A549 (cell line): ENCODE data around the gene RGS16.

Experiments
- BHLHE40 ChIP-seq: IDR thresholded peaks from 2 replicates; pipeline ENCODE4 v1.6.1; 2012; ENCODE audit warnings: low read depth, low read length, inconsistent platforms
- CBX8 ChIP-seq: fragments of 200-600 bp; sonication (generic); IDR thresholded peaks from 2 replicates; pipeline ENCODE4 v1.6.1; 2016
- EP300 ChIP-seq, 2 experiments: fragments of >200 bp; sonication (Bioruptor Twin); formaldehyde crosslinking; IDR thresholded peaks; 2 replicates in 1 of 2; 3 replicates in 1 of 2; pipeline ENCODE4 v1.6.1; 2016 to 2017
- ESRRA ChIP-seq: fragments of 150-350 bp; IDR thresholded peaks from 2 replicates; pipeline ENCODE4 v1.6.1; 2014; ENCODE audit warnings: mild to moderate bottlenecking, low read length, borderline replicate concordance
- HOXA7 ChIP-seq: fragments of 250-450 bp; sonication (Bioruptor Pico); IDR thresholded peaks from 2 replicates; pipeline ENCODE4 v1.5.0; 2020; ENCODE audit warnings: mild to moderate bottlenecking, moderate library complexity
- MAFK ChIP-seq: fragments of 450-650 bp; IDR thresholded peaks from 2 replicates; pipeline ENCODE4 v1.6.1; 2014; ENCODE audit not compliant: partially characterized antibody
- NPAS2 ChIP-seq: fragments of 250-450 bp; sonication (Bioruptor Pico); IDR thresholded peaks from 2 replicates; pipeline ENCODE4 v1.8.0; 2022; ENCODE audit warnings: mild to moderate bottlenecking, moderate library complexity, borderline replicate concordance
- POLR2A ChIP-seq: IDR thresholded peaks from 2 replicates; pipeline ENCODE4 v1.6.1; 2012; ENCODE audit warnings: mild to moderate bottlenecking, low read length
- RAD21 ChIP-seq, 2 experiments: fragments of >200 bp in 1 of 2; sonication (Bioruptor Twin) in 1 of 2; formaldehyde crosslinking in 1 of 2; IDR thresholded peaks in 1 of 2; conservative IDR thresholded peaks in 1 of 2; 2 replicates in 1 of 2; 3 replicates in 1 of 2; pipeline ENCODE4 v1.6.1; 2012 to 2018; ENCODE audit warnings: inconsistent platforms in 1 of 2
- TF ChIP-seq, protein P1 (sequence below): fragments of >200 bp; sonication (Bioruptor Twin); formaldehyde crosslinking; IDR thresholded peaks from 3 replicates; pipeline ENCODE4 v1.5.1; 2016
- TF ChIP-seq, protein P2 (sequence below): IDR thresholded peaks from 2 replicates; pipeline ENCODE4 v1.6.1; 2012
- TF ChIP-seq, protein P3 (sequence below): fragments of 450-650 bp; IDR thresholded peaks from 2 replicates; pipeline ENCODE4 v1.6.1; 2014; ENCODE audit warnings: antibody characterized with exemption
- TF ChIP-seq, protein P4 (sequence below): fragments of 200-600 bp; sonication (generic); IDR thresholded peaks from 2 replicates; pipeline ENCODE4 v1.6.1; 2016; ENCODE audit warnings: antibody characterized with exemption, mild to moderate bottlenecking, moderate library complexity

DNA sequence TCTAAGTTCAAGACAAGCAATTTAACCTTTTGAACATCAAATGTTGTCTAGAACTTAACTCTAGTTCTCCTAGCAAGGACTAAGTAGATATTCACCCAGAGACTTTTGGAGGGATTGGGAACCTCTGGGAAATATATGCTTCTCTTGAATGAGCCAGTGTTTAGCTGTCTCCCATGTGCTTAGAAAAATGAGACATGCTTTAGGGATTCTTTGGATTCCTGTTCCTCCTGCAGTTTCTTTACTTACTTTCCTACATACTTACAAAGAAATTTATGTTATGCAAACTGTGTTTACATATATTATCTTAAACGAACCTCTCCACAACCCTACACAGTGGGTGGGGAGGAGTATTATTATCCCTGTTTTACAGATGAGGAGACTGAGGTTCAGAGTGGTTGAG, 54.4 kb downstream of the RGS16 start:
- no peak for TF ChIP-seq MAFK
- TF ChIP-seq, protein P1, sequence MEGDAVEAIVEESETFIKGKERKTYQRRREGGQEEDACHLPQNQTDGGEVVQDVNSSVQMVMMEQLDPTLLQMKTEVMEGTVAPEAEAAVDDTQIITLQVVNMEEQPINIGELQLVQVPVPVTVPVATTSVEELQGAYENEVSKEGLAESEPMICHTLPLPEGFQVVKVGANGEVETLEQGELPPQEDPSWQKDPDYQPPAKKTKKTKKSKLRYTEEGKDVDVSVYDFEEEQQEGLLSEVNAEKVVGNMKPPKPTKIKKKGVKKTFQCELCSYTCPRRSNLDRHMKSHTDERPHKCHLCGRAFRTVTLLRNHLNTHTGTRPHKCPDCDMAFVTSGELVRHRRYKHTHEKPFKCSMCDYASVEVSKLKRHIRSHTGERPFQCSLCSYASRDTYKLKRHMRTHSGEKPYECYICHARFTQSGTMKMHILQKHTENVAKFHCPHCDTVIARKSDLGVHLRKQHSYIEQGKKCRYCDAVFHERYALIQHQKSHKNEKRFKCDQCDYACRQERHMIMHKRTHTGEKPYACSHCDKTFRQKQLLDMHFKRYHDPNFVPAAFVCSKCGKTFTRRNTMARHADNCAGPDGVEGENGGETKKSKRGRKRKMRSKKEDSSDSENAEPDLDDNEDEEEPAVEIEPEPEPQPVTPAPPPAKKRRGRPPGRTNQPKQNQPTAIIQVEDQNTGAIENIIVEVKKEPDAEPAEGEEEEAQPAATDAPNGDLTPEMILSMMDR: no peak
- TF ChIP-seq EP300 (IDR thresholded peaks at IDR 0.05): no peak
- no peak for TF ChIP-seq CBX8
- TF ChIP-seq, protein P2, sequence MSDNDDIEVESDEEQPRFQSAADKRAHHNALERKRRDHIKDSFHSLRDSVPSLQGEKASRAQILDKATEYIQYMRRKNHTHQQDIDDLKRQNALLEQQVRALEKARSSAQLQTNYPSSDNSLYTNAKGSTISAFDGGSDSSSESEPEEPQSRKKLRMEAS: no peak
- no peak for TF ChIP-seq POLR2A
- TF ChIP-seq, protein P3, sequence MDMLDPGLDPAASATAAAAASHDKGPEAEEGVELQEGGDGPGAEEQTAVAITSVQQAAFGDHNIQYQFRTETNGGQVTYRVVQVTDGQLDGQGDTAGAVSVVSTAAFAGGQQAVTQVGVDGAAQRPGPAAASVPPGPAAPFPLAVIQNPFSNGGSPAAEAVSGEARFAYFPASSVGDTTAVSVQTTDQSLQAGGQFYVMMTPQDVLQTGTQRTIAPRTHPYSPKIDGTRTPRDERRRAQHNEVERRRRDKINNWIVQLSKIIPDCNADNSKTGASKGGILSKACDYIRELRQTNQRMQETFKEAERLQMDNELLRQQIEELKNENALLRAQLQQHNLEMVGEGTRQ: no peak
- no peak for TF ChIP-seq RAD21 (conservative IDR thresholded peaks at IDR 0.05 in 1 of 2, IDR thresholded peaks at IDR 0.05 in 1 of 2)
- TF ChIP-seq, protein P4, sequence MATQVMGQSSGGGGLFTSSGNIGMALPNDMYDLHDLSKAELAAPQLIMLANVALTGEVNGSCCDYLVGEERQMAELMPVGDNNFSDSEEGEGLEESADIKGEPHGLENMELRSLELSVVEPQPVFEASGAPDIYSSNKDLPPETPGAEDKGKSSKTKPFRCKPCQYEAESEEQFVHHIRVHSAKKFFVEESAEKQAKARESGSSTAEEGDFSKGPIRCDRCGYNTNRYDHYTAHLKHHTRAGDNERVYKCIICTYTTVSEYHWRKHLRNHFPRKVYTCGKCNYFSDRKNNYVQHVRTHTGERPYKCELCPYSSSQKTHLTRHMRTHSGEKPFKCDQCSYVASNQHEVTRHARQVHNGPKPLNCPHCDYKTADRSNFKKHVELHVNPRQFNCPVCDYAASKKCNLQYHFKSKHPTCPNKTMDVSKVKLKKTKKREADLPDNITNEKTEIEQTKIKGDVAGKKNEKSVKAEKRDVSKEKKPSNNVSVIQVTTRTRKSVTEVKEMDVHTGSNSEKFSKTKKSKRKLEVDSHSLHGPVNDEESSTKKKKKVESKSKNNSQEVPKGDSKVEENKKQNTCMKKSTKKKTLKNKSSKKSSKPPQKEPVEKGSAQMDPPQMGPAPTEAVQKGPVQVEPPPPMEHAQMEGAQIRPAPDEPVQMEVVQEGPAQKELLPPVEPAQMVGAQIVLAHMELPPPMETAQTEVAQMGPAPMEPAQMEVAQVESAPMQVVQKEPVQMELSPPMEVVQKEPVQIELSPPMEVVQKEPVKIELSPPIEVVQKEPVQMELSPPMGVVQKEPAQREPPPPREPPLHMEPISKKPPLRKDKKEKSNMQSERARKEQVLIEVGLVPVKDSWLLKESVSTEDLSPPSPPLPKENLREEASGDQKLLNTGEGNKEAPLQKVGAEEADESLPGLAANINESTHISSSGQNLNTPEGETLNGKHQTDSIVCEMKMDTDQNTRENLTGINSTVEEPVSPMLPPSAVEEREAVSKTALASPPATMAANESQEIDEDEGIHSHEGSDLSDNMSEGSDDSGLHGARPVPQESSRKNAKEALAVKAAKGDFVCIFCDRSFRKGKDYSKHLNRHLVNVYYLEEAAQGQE: no peak
- TF ChIP-seq HOXA7 (CRISPR knock-in tag): no peak
- no peak for TF ChIP-seq BHLHE40
- no peak for TF ChIP-seq NPAS2 (CRISPR knock-in tag)
- TF ChIP-seq ESRRA: no peak
